Breast epithelium (tissue), 3 donors: ENCODE data around the gene DHCR24.

Source experiments
- POLR2AphosphoS5 ChIP-seq, 3 donors: sonication (generic); formaldehyde crosslinking; IDR thresholded peaks; one replicate each; pipeline ENCODE4 v1.6.1; 2017; ENCODE audit warnings: antibody characterized with exemption in 3 of 3
- TF ChIP-seq, protein P1 (sequence below), 3 donors: fragments of 450-650 bp; IDR thresholded peaks; one replicate each; pipeline ENCODE4 v1.5.1; 2016 to 2017; ENCODE audit warnings: antibody characterized with exemption in 3 of 3, mild to moderate bottlenecking in 3 of 3, moderate library complexity in 3 of 3

DNA sequence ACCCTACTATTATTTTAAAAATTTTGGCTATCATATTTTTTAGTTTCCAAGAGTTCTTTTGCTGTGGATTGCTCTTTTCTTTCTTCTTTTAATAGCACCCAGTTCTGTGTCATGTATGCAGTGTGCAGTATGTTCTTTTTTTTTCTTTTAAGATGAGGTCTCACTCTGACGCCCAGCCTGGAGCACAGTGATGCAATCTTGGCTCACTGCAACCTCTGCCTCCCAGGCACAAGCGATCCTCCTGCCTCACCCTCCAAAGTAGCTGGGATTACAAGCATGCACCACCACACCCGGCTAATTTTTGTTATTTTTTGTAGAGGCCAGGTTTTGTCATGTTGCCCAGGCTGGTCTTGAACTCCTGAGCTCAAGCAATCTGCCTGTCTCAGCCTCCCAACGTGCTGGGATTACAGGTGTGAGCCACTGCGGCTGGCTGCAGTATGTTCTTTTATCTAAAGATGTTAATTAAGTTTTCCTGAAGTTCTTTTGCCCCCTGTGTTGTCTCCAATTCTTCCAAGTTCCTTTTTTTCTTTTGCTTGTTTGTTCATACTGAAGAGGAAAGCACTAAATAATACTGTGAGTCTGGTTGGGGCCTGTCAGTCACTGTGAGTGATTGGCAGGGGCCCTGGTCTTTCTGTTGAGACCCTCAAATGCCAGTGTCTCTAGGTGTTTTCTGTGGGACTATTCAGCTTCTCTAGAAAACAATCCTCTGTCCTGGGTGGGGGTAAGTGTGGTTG, 68.4 kb downstream of the DHCR24 start:
- TF ChIP-seq POLR2AphosphoS5 (IDR thresholded peaks at IDR 0.05), result no peak
- TF ChIP-seq, protein P1, sequence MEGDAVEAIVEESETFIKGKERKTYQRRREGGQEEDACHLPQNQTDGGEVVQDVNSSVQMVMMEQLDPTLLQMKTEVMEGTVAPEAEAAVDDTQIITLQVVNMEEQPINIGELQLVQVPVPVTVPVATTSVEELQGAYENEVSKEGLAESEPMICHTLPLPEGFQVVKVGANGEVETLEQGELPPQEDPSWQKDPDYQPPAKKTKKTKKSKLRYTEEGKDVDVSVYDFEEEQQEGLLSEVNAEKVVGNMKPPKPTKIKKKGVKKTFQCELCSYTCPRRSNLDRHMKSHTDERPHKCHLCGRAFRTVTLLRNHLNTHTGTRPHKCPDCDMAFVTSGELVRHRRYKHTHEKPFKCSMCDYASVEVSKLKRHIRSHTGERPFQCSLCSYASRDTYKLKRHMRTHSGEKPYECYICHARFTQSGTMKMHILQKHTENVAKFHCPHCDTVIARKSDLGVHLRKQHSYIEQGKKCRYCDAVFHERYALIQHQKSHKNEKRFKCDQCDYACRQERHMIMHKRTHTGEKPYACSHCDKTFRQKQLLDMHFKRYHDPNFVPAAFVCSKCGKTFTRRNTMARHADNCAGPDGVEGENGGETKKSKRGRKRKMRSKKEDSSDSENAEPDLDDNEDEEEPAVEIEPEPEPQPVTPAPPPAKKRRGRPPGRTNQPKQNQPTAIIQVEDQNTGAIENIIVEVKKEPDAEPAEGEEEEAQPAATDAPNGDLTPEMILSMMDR (IDR thresholded peaks at IDR 0.05), result no peak
